ENCODE measurements around the gene IFNAR1.
A peak's percentile ranks its signal among the peaks of the same experiment; 100 is the strongest.

IFNAR1 gene

GRCh38 chr21:33402001-33402979 lies 77.5 kb downstream of the IFNAR1 start:
- no peak for TF ChIP-seq CTCF (IDR thresholded peaks at IDR 0.05; ENCODE audit: low read depth, low read length, missing control alignments)
- no peak for DNase-seq (ENCODE audit: extremely low read depth, low read depth)

GRCh38 chr21:33403128-33403785 lies 78.5 kb downstream of the IFNAR1 start, which contains the start of gene IFNGR2:
IFNGR2 (plus strand) TSS chr21:33403413; CDS start chr21:33403544, 131 bp downstream.
- no peak for TF ChIP-seq CTCF (IDR thresholded peaks at IDR 0.05; ENCODE audit: low read depth, low read length, missing control alignments)
- no peak for DNase-seq (ENCODE audit: extremely low read depth, low read depth)
- H3K4me3 ChIP-seq (replicated peaks; ENCODE audit: low read depth, low read length) = peak within 1 kb of the TSS; percentile 69

More at GRCh38 chr21:33402001-33402979, 77.5 kb downstream of the IFNAR1 start:
- peak overlapping the region; percentile 69 for H3K4me3 ChIP-seq (replicated peaks; ENCODE audit: low read depth, low read length)

GRCh38 chr21:33403786-33404585 lies 79.2 kb downstream of the IFNAR1 start:
- H3K4me3 ChIP-seq (replicated peaks; ENCODE audit: low read depth, low read length) = peak overlapping the region; percentile 69
- TF ChIP-seq CTCF (IDR thresholded peaks at IDR 0.05; ENCODE audit: low read depth, low read length, missing control alignments) = no peak
- DNase-seq (ENCODE audit: extremely low read depth, low read depth) = no peak

- no peak for TF ChIP-seq CTCF (IDR thresholded peaks at IDR 0.05; ENCODE audit: low read depth, low read length, missing control alignments)
- DNase-seq (ENCODE audit: extremely low read depth, low read depth) = no peak
- no peak overlapping the region for H3K4me3 ChIP-seq (replicated peaks; ENCODE audit: low read depth, low read length)
These were observed 81.7 kb downstream of the IFNAR1 start for GRCh38 chr21:33406493-33406892.

All from HFF-Myc (cell line).